Measurements from ENCODE around the gene DPF1. TPM values are rescaled to one million over a fixed set of nuclear protein-coding genes. Genes with fewer than 3 reads are reported as not detected.

Gene DPF1
- total and polyA plus RNA-seq, 10 of the 15 experiments (the other 5 are each of a cell fraction or from before 2014, with no cell fraction given), result 0.11 to 4.3 (median 2.4) TPM

DNA sequence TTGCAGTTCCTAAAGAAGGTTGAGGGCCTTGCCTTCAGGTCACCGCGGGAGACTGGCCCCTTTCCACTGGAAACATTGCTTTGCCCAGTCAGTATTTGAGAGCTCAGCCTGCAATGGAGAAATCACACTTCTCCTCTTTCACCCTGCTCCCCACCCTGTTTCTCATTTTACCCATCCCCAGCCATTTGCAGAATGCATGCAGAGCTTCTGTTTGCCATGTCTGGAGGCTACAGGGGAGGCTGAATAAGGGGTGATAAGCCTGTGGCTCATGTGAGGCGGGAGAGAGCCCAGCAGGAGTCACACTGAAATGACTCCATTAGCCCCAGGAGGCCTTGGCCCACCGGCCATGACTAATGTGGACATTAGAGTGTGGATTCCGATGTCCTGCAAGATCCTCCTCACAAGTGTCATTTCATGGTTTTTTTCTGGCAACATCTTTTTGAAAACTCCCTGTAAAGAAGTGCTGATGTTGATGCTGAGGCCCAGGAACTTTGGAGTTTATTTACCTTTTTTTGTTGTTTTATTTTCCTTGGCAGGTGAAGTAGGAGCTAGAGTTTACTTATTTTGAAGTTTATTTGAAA lies 46.7 kb upstream of the DPF1 start:
- in situ Hi-C loops (cut with MboI), result no loop called here
- H4K20me1 ChIP-seq (ENCODE audit: control insufficient read depth, insufficient read depth), result no peaks in the 10 kb centered on the region
- no peak for TF ChIP-seq DPF2 (IDR thresholded peaks at IDR 0.05)

DNA sequence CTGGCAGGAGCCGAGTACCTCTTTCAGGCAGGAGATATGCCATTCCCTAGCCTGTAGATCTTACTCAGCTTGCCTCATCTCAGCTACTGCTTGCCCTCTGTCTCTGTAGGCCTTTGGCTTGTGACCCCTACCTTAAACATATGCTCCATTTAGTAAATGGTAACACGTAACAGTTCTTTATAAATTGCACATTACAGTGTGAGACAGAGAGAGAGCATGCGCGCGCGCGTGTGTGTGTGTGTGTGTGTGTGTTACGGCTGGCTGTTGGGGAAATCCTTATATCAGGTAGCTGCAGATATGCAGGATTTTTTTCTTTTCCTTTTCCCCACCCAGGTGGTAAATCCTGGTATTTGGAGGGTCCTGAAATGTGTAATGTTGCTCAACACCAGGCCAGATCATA lies 44.5 kb upstream of the DPF1 start:
- POLR2A ChIA-PET, result no interaction called here
- FAIRE-seq (no peak), ATAC-seq (no peak), DNase-seq (ENCODE audit: low read depth, low spot score) (no peak)
- H3K4me2 ChIP-seq (ENCODE audit: control insufficient read depth, insufficient read depth), result no peak overlapping the region
- H3K4me1 ChIP-seq (ENCODE audit: control insufficient read depth, insufficient read depth, low read length), result peaks cover 7% of the 10 kb centered on the region
- H3K79me2 ChIP-seq (ENCODE audit: control insufficient read depth, insufficient read depth, low read length), result no peaks in the 10 kb centered on the region
- SMC1A ChIA-PET (ENCODE audit: uncharacterized antibody, unreplicated experiment), result no interaction called here
- H3K27ac ChIP-seq (ENCODE audit: control insufficient read depth, insufficient read depth), result no peak overlapping the region
- H3K27me3 ChIP-seq (replicated peaks in 1 of 2; ENCODE audit: control insufficient read depth in 2 of 2, insufficient read depth in 2 of 2, low read length in 1 of 2), result peaks cover 0 to 2% of the 10 kb centered on the region in 2 experiments; a peak in 2 of 4 replicates
- RAD21 ChIA-PET (ENCODE audit: unreplicated experiment), result no interaction called here
- no peaks in the 10 kb centered on the region for H3K9me3 ChIP-seq (replicated peaks; ENCODE audit: control insufficient read depth, insufficient read depth, low read length)
- CTCF ChIA-PET, result interaction anchor here (1.0 kb wide), 1 partner anchor 17 kb away, joined by 3 read pairs; no protein-coding TSS in a partner anchor
- H2AFZ ChIP-seq (ENCODE audit: control insufficient read depth, low read depth, low read length), result no peak overlapping the region
- in situ Hi-C loops (cut with MboI), result no loop called here
- TF ChIP-seq, protein P1, sequence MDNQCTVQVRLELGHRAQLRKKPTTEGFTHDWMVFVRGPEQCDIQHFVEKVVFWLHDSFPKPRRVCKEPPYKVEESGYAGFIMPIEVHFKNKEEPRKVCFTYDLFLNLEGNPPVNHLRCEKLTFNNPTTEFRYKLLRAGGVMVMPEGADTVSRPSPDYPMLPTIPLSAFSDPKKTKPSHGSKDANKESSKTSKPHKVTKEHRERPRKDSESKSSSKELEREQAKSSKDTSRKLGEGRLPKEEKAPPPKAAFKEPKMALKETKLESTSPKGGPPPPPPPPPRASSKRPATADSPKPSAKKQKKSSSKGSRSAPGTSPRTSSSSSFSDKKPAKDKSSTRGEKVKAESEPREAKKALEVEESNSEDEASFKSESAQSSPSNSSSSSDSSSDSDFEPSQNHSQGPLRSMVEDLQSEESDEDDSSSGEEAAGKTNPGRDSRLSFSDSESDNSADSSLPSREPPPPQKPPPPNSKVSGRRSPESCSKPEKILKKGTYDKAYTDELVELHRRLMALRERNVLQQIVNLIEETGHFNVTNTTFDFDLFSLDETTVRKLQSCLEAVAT (IDR thresholded peaks at IDR 0.05), result no peak
- TF ChIP-seq NFYB (IDR thresholded peaks at IDR 0.05; ENCODE audit: insufficient read depth, low read depth, low read length) (no peak), STAT1 (conservative IDR thresholded peaks at IDR 0.05) (no peak), IRF4 (IDR thresholded peaks at IDR 0.05; ENCODE audit: low read depth, low read length) (no peak), NFXL1 (IDR thresholded peaks at IDR 0.05; ENCODE audit: borderline replicate concordance) (no peak)
- TF ChIP-seq, protein P2, sequence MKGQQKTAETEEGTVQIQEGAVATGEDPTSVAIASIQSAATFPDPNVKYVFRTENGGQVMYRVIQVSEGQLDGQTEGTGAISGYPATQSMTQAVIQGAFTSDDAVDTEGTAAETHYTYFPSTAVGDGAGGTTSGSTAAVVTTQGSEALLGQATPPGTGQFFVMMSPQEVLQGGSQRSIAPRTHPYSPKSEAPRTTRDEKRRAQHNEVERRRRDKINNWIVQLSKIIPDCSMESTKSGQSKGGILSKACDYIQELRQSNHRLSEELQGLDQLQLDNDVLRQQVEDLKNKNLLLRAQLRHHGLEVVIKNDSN (IDR thresholded peaks at IDR 0.05; ENCODE audit: borderline replicate concordance, extremely low read length, insufficient read depth, low read depth, low read length), result no peak
- no peak overlapping the region for H3K4me3 ChIP-seq
- H4K20me1 ChIP-seq (ENCODE audit: control insufficient read depth, insufficient read depth), result no peaks in the 10 kb centered on the region
- intact Hi-C loops (cut with micrococcal nuclease; ENCODE audit: unreplicated experiment), result no loop called here
- H3K36me3 ChIP-seq (ENCODE audit: control insufficient read depth in 2 of 2, insufficient read depth in 2 of 2, low read length in 1 of 2), result no peaks in the 10 kb centered on the region
- WGBS (ENCODE audit: insufficient coverage, insufficient replicate concordance, low lambda C conversion rate, missing lambda C conversion rate), result 76% methylated on average over 8 of the region's 8 CpGs
- BruUV-seq (replicated peaks), result no TSS peak
- H3K9ac ChIP-seq (ENCODE audit: control insufficient read depth, insufficient read depth, low read length), result no peak overlapping the region

More for the DNA sequence above, 46.7 kb upstream of the DPF1 start:
- Histone ChIP-seq H3K4me1 (ENCODE audit: control insufficient read depth, insufficient read depth, low read length) (no peaks in the 10 kb centered on the region), H3K9ac (ENCODE audit: control insufficient read depth, insufficient read depth, low read length) (no peak overlapping the region), H3K9me3 (replicated peaks; ENCODE audit: control insufficient read depth, insufficient read depth, low read length) (no peaks in the 10 kb centered on the region), H3K4me3 (no peak overlapping the region), H3K27ac (ENCODE audit: control insufficient read depth, insufficient read depth) (no peak overlapping the region), H3K4me2 (ENCODE audit: control insufficient read depth, insufficient read depth) (no peak overlapping the region), H2AFZ (ENCODE audit: control insufficient read depth, low read depth, low read length) (no peak overlapping the region), H3K36me3 (ENCODE audit: control insufficient read depth in 2 of 2, insufficient read depth in 2 of 2, low read length in 1 of 2) (no peaks in the 10 kb centered on the region), H3K27me3 (replicated peaks in 1 of 2; ENCODE audit: control insufficient read depth in 2 of 2, insufficient read depth in 2 of 2, low read length in 1 of 2) (no peaks in the 10 kb centered on the region), H3K79me2 (ENCODE audit: control insufficient read depth, insufficient read depth, low read length) (no peaks in the 10 kb centered on the region)
- RAD21 ChIA-PET (ENCODE audit: unreplicated experiment), result no interaction called here
- intact Hi-C loops (cut with micrococcal nuclease; ENCODE audit: unreplicated experiment), result no loop called here
- 62% methylated on average over 5 of the region's 5 CpGs for WGBS (ENCODE audit: insufficient coverage, insufficient replicate concordance, low lambda C conversion rate, missing lambda C conversion rate)
- DNase-seq (ENCODE audit: low read depth, low spot score) (no peak), ATAC-seq (no peak), FAIRE-seq (no peak)
- CTCF ChIA-PET, result no interaction called here
- SMC1A ChIA-PET (ENCODE audit: uncharacterized antibody, unreplicated experiment), result interaction anchor here (0.9 kb wide), 1 partner anchor 374 kb away, joined by 3 read pairs; no protein-coding TSS in a partner anchor
- no TSS peak for BruUV-seq (replicated peaks)
- POLR2A ChIA-PET, result no interaction called here
